Left lobe of liver (tissue), 2 donors: ENCODE measurements around the gene SLC6A8. TPM values are rescaled to one million over a fixed set of nuclear protein-coding genes. Genes with fewer than 3 reads are reported as not detected.
A peak's percentile ranks its signal among the peaks of the same experiment; 100 is the strongest.

Experiments used
- ATAC-seq: fragments of 200-7000 bp; cut with Tn5 transposase; one replicate; pipeline ENCODE4 v1.9.1; 2020; ENCODE audit warnings: mild to moderate bottlenecking, moderate library complexity
- DNase-seq: peaks from one replicate; pipeline ENCODE4 v3.0.0-alpha.2; 2020; ENCODE audit warnings: low spot score
- total RNA-seq: library from RNA; stranded (reverse); gene quantifications from one replicate; pipeline ENCODE4 v1.2.1, GENCODE V29; 2021
- donor health status: DM: no; HTN: no; CAD: no; lungs with moderate emphysema.
- donor health status: DM: no; HTN: yes; CAD: no.

The SLC6A8 gene
- 3.2 TPM for total RNA-seq

GRCh38 chrX:153687121-153688039, at the start of gene SLC6A8:
Gene SLC6A8, plus strand, starts transcription at chrX:153687926. Its CDS starts 649 bp downstream, at chrX:153688575.
- DNase-seq (peak; percentile 59), ATAC-seq (peak; percentile 80)

- DNase-seq (no peak), ATAC-seq (no peak)
Observed at GRCh38 chrX:153638041-153638371, 49.7 kb upstream of the SLC6A8 start.

- DNase-seq (no peak), ATAC-seq (no peak)
Observed at GRCh38 chrX:153638436-153639176, 49.1 kb upstream of the SLC6A8 start.

GRCh38 chrX:153639177-153640044, 48.3 kb upstream of the SLC6A8 start:
- ATAC-seq (no peak), DNase-seq (no peak)

GRCh38 chrX:153640045-153640686, 47.6 kb upstream of the SLC6A8 start:
- no peak for DNase-seq

GRCh38 chrX:153640736-153641575, 46.8 kb upstream of the SLC6A8 start:
- ATAC-seq (no peak), DNase-seq (no peak)

More at GRCh38 chrX:153640045-153640686, 47.6 kb upstream of the SLC6A8 start:
- ATAC-seq, result no peak

GRCh38 chrX:153641627-153642026, 46.1 kb upstream of the SLC6A8 start:
- ATAC-seq (no peak), DNase-seq (no peak)

- ATAC-seq, result no peak
Observed at GRCh38 chrX:153642051-153642654, 45.6 kb upstream of the SLC6A8 start.

GRCh38 chrX:153642655-153643430, 44.9 kb upstream of the SLC6A8 start:
- DNase-seq, result no peak
- no peak for ATAC-seq

More at GRCh38 chrX:153642051-153642654, 45.6 kb upstream of the SLC6A8 start:
- DNase-seq, result no peak

- ATAC-seq, result peak; percentile 67
Observed at GRCh38 chrX:153643431-153644351, 44.0 kb upstream of the SLC6A8 start.

GRCh38 chrX:153644356-153645125, 43.2 kb upstream of the SLC6A8 start:
- ATAC-seq (no peak), DNase-seq (no peak)

More at GRCh38 chrX:153643431-153644351, 44.0 kb upstream of the SLC6A8 start:
- DNase-seq, result peak; percentile 31

GRCh38 chrX:153645151-153645550, 42.6 kb upstream of the SLC6A8 start:
- no peak for ATAC-seq
- DNase-seq, result no peak

- ATAC-seq (peak; percentile 66), DNase-seq (peak; percentile 41)
Observed at GRCh38 chrX:153645921-153646488, 41.7 kb upstream of the SLC6A8 start.

- ATAC-seq, result peak; percentile 67
- peak; percentile 45 for DNase-seq
Observed at GRCh38 chrX:153646620-153647373, 40.9 kb upstream of the SLC6A8 start, which contains the start of gene DUSP9. Gene DUSP9, plus strand, starts transcription at chrX:153647203. Its CDS starts 751 bp downstream, at chrX:153647954.
